RWPE2 (cell line): ENCODE results near the gene CSE1L.

Experiments used
- ATAC-seq: fragments of 200-7000 bp; cut with Tn5 transposase; 3 replicates; pipeline ENCODE4 v1.9.1; 2021; ENCODE audit warnings: low read depth
- DNase-seq: peaks from one replicate; pipeline ENCODE4 v3.0.0-alpha.2; 2020; ENCODE audit warnings: low spot score
- H3K27ac ChIP-seq: fragments of 450-650 bp; 2 replicates; pipeline ENCODE4 v1.5.1; 2017; ENCODE audit warnings: mild to moderate bottlenecking; ENCODE audit not compliant: poor library complexity, severe bottlenecking
- H3K27me3 ChIP-seq: fragments of 250-450 bp; sonication (Bioruptor Pico); 2 replicates; pipeline ENCODE4 v1.5.1; 2021; ENCODE audit warnings: mild to moderate bottlenecking, moderate library complexity; ENCODE audit not compliant: insufficient read depth, poor library complexity, severe bottlenecking
- H3K36me3 ChIP-seq: fragments of 250-450 bp; sonication (Bioruptor Pico); 2 replicates; pipeline ENCODE4 v1.5.1; 2020; ENCODE audit warnings: low read depth, mild to moderate bottlenecking, moderate library complexity
- H3K4me1 ChIP-seq: fragments of 250-450 bp; sonication (Bioruptor Pico); 2 replicates; pipeline ENCODE4 v1.5.1; 2021; ENCODE audit warnings: mild to moderate bottlenecking, moderate library complexity; ENCODE audit not compliant: insufficient read depth, poor library complexity, severe bottlenecking
- H3K4me3 ChIP-seq: fragments of 250-450 bp; sonication (Bioruptor Pico); 2 replicates; pipeline ENCODE4 v1.5.1; 2021; ENCODE audit warnings: mild to moderate bottlenecking, moderate library complexity; ENCODE audit not compliant: severe bottlenecking
- H3K9me3 ChIP-seq: fragments of 250-450 bp; sonication (Bioruptor Pico); 2 replicates; pipeline ENCODE4 v1.5.1; 2021; ENCODE audit warnings: mild to moderate bottlenecking, moderate library complexity; ENCODE audit not compliant: severe bottlenecking
- CTCF ChIP-seq: fragments of 450-650 bp; IDR thresholded peaks from one replicate; pipeline ENCODE4 v1.5.1; 2017; ENCODE audit warnings: mild to moderate bottlenecking, moderate library complexity; ENCODE audit not compliant: poor library complexity, severe bottlenecking

CSE1L gene, protein sequence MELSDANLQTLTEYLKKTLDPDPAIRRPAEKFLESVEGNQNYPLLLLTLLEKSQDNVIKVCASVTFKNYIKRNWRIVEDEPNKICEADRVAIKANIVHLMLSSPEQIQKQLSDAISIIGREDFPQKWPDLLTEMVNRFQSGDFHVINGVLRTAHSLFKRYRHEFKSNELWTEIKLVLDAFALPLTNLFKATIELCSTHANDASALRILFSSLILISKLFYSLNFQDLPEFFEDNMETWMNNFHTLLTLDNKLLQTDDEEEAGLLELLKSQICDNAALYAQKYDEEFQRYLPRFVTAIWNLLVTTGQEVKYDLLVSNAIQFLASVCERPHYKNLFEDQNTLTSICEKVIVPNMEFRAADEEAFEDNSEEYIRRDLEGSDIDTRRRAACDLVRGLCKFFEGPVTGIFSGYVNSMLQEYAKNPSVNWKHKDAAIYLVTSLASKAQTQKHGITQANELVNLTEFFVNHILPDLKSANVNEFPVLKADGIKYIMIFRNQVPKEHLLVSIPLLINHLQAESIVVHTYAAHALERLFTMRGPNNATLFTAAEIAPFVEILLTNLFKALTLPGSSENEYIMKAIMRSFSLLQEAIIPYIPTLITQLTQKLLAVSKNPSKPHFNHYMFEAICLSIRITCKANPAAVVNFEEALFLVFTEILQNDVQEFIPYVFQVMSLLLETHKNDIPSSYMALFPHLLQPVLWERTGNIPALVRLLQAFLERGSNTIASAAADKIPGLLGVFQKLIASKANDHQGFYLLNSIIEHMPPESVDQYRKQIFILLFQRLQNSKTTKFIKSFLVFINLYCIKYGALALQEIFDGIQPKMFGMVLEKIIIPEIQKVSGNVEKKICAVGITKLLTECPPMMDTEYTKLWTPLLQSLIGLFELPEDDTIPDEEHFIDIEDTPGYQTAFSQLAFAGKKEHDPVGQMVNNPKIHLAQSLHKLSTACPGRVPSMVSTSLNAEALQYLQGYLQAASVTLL

GRCh38 chr20:49046087-49046900 is at the start of gene CSE1L:
Gene CSE1L, plus strand, starts transcription at chr20:49046312. Its CDS starts 12,152 bp downstream, at chr20:49058464.
- Histone ChIP-seq H3K27me3 (no peaks in the 10 kb centered on the region), H3K9me3 (no peaks in the 10 kb centered on the region), H3K4me1 (peaks cover 11% of the 10 kb centered on the region), H3K36me3 (peaks cover 38% of the 10 kb centered on the region), H3K4me3 (peak within 1 kb of the TSS; percentile 95), H3K27ac (peak within 1 kb of the TSS; percentile 77)
- peak; percentile 100 for DNase-seq
- no peak for TF ChIP-seq CTCF
- peak; percentile 94 for ATAC-seq

GRCh38 chr20:48999890-49000870 is 45.9 kb upstream of the CSE1L start:
- Histone ChIP-seq H3K36me3 (peaks cover 89% of the 10 kb centered on the region), H3K27ac (no peak overlapping the region), H3K9me3 (no peaks in the 10 kb centered on the region), H3K4me3 (no peak overlapping the region), H3K27me3 (no peaks in the 10 kb centered on the region), H3K4me1 (peaks cover 3% of the 10 kb centered on the region)
- TF ChIP-seq CTCF: no peak
- ATAC-seq (peak; percentile 55), DNase-seq (no peak)

- Histone ChIP-seq H3K9me3 (no peaks in the 10 kb centered on the region), H3K27ac (no peak overlapping the region), H3K36me3 (peaks cover 93% of the 10 kb centered on the region), H3K27me3 (no peaks in the 10 kb centered on the region), H3K4me3 (no peak overlapping the region), H3K4me1 (peaks cover 3% of the 10 kb centered on the region)
- DNase-seq (no peak), ATAC-seq (no peak)
- TF ChIP-seq CTCF: no peak
Measured at GRCh38 chr20:49001741-49002140, 44.4 kb upstream of the CSE1L start.

DNA sequence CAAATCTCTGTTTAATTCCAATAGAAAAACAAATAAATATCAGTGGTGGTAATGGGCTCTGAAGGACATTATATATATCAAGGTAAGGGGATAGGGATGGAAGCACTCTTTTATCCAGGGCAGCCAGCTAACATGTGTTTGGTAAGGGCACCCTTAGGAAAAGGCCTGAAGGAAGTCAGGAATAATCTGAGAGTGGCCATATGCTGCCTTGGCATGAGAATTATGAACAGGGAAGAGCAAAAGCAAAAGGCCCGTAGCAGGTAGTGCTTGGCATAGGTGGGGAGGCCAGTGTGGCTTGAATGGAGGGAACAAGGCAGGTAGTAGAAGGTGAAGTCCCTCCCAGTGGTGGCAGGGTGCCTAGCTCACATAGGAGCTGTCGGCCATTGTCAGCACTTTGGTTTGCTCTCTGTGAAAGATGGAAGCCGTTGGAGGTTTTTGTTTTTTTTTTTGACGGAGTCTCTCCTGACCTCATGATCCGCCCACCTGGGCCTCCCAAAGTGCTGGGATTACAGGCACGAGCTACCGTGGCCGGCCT is 39.6 kb upstream of the CSE1L start:
- peak; percentile 9; the same call in 1 of the 3 replicates for ATAC-seq
- Histone ChIP-seq H3K9me3 (no peaks in the 10 kb centered on the region), H3K27me3 (no peaks in the 10 kb centered on the region), H3K4me1 (no peaks in the 10 kb centered on the region), H3K36me3 (peaks cover 93% of the 10 kb centered on the region), H3K4me3 (no peak overlapping the region), H3K27ac (no peak overlapping the region)
- DNase-seq: peak; percentile 59
- TF ChIP-seq CTCF: no peak
